ENCODE measurements around the gene PAX7. TPM values are rescaled to one million over a fixed set of nuclear protein-coding genes. Genes with fewer than 3 reads are reported as not detected.

PAX7 gene
- polyA plus RNA-seq, 1 of the 3 experiments (the other 2 are of a cell fraction) = not detected

DNA sequence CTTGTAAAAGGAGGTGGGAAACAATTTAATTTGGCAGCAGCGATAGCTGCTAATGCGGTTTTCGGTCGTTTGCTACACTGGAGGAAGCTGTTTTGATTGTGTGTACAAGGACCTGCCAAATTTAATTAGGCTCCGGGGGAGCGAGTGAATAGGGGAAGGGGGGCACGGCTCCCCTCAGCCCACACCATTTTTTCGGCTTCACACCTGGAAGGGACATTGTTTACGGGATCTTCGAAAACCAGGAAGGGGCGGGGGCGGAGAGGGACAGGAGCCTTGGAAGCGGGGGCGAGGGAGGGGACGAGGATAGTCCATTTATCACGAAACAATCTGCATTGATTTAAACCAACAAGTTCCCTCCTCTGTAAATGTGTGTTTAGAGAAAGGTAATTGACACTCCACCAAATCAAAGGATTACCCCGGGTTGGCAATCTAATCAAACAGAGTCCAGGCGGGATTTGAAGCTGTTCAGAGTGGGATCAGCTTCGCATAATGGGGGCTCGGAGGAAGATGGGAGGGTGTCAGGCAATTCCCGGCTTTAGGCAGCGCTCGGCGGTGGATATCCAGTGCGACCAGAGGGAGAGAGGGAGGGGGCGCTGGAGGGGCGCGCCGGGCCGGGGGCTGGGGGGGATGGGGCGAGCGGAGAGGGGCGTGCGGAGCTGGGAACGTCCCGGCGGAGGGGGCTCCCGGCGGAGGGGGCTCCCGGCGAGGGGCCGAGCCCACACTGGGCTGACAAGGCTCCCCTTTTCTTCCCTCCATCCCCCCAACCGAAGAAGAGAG, 9.8 kb downstream of the PAX7 start:
- Histone ChIP-seq H3K79me2 (ENCODE audit: insufficient read depth) (no peaks in the 10 kb centered on the region), H4K20me1 (ENCODE audit: insufficient read depth) (no peaks in the 10 kb centered on the region), H3K27me3 (ENCODE audit: insufficient read depth) (peaks cover 100% of the 10 kb centered on the region), H3K9me2 (no peaks in the 10 kb centered on the region), H3F3A (replicated peaks; ENCODE audit: insufficient read depth) (no peaks in the 10 kb centered on the region), H3K36me3 (replicated peaks in 1 of 2; ENCODE audit: control insufficient read depth in 1 of 2, insufficient read depth in 2 of 2, low read length in 1 of 2) (no peaks in the 10 kb centered on the region), H3K9ac (no peak overlapping the region), H3K9me3 (no peaks in the 10 kb centered on the region), H3K4me3 (ENCODE audit: low read depth in 2 of 2, low read length in 1 of 2) (no peak overlapping the region), H3K4me2 (no peak overlapping the region), H3K4me1 (ENCODE audit: control insufficient read depth in 1 of 2, insufficient read depth in 2 of 2, low read depth in 1 of 2, low read length in 1 of 2) (no peaks in the 10 kb centered on the region), H2AFZ (ENCODE audit: low read depth) (no peak overlapping the region), H3K27ac (ENCODE audit: low read depth in 2 of 2, low read length in 1 of 2) (no peak overlapping the region)
- ChIA-PET POLR2A (no interaction called here), CTCF (interaction anchor here (1.3 to 2.8 kb wide), 3 partner anchors 18 to 43 kb away, joined by 3 to 12 read pairs (median 4); no protein-coding TSS in a partner anchor)
- WGBS (ENCODE audit: low lambda C conversion rate) = 12% methylated on average over 38 of the region's 43 CpGs
- TF ChIP-seq EZH2phosphoT487 (IDR thresholded peaks at IDR 0.05; ENCODE audit: borderline replicate concordance, low read depth) (0 out of 2 replicates have a peak, but pooled peaks have one; percentile 59), GATA2 (CRISPR knock-in tag; IDR thresholded peaks at IDR 0.05) (no peak)
- peak; percentile 49 for DNase-seq

DNA sequence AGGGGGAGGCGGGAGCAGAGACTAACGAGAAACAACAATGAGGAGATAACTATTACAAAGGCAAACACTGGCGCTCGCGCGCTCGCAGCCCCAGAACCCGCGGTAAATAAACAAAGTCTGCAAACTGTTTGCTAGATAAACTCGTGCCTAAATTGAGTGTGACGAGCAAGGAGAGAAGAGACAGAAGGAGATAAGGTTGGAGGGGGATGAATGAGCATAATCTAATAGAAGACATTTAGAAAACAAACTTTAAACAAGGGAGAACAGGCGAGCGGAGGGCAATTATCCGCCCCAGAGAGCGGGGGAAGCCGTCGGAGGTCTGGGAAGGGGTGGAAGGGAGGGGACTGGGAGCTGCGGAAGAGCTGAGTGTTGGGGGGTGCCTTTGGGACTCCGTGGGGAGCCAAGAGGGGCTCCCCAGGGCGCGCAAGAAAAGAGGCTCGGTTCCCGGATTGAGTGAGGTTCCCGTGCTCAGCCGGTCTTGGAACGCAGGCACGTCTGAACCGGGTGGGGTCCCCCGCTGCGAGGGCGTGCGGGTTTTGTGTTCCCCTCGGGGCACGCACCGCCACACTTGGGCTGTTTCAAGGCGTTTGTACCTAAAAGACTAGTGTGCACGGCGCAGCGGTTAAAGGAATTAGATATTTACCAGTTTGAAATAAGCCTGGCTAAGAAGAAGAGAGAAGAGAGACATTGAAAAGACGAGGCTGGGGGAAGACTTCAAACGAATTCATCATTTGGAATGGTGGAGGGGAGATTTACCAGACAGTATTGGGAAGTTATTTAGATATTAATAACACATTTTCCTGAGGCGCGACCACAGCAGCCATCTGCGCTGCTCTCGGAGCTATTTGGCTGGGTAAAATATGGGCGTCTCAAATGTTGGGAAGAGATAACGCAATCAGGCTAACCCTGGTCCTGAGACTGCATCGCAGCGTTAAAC, 10.6 kb downstream of the PAX7 start:
- TF ChIP-seq MEF2A (IDR thresholded peaks at IDR 0.05; ENCODE audit: borderline replicate concordance, low read depth) (no peak), GABPA (IDR thresholded peaks at IDR 0.05; ENCODE audit: low read depth) (no peak), TCF12 (IDR thresholded peaks at IDR 0.05) (no peak), RFX5 (IDR thresholded peaks at IDR 0.05; ENCODE audit: low read length) (no peak), FOXM1 (IDR thresholded peaks at IDR 0.05; ENCODE audit: low read depth) (no peak), NRF1 (IDR thresholded peaks at IDR 0.05; ENCODE audit: low read depth, low read length) (no peak), CHD2 (IDR thresholded peaks at IDR 0.05; ENCODE audit: low read length, partially characterized antibody) (no peak), ELF1 (IDR thresholded peaks at IDR 0.05) (no peak), FOSL2 (IDR thresholded peaks at IDR 0.05; ENCODE audit: borderline replicate concordance, low read depth) (no peak), TEAD4 (IDR thresholded peaks at IDR 0.05; ENCODE audit: borderline replicate concordance, insufficient read depth) (no peak), YY1 (IDR thresholded peaks at IDR 0.05; ENCODE audit: low read depth) (no peak), RAD21 (IDR thresholded peaks at IDR 0.05; ENCODE audit: low read length) (no peak)
- TF ChIP-seq, protein P1, sequence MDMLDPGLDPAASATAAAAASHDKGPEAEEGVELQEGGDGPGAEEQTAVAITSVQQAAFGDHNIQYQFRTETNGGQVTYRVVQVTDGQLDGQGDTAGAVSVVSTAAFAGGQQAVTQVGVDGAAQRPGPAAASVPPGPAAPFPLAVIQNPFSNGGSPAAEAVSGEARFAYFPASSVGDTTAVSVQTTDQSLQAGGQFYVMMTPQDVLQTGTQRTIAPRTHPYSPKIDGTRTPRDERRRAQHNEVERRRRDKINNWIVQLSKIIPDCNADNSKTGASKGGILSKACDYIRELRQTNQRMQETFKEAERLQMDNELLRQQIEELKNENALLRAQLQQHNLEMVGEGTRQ (IDR thresholded peaks at IDR 0.05; ENCODE audit: borderline replicate concordance, low read depth, low read length) = no peak
- TF ChIP-seq, protein P2, sequence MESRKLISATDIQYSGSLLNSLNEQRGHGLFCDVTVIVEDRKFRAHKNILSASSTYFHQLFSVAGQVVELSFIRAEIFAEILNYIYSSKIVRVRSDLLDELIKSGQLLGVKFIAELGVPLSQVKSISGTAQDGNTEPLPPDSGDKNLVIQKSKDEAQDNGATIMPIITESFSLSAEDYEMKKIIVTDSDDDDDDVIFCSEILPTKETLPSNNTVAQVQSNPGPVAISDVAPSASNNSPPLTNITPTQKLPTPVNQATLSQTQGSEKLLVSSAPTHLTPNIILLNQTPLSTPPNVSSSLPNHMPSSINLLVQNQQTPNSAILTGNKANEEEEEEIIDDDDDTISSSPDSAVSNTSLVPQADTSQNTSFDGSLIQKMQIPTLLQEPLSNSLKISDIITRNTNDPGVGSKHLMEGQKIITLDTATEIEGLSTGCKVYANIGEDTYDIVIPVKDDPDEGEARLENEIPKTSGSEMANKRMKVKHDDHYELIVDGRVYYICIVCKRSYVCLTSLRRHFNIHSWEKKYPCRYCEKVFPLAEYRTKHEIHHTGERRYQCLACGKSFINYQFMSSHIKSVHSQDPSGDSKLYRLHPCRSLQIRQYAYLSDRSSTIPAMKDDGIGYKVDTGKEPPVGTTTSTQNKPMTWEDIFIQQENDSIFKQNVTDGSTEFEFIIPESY (IDR thresholded peaks at IDR 0.05; ENCODE audit: borderline replicate concordance, low read depth) = no peak
- TF ChIP-seq, protein P3, sequence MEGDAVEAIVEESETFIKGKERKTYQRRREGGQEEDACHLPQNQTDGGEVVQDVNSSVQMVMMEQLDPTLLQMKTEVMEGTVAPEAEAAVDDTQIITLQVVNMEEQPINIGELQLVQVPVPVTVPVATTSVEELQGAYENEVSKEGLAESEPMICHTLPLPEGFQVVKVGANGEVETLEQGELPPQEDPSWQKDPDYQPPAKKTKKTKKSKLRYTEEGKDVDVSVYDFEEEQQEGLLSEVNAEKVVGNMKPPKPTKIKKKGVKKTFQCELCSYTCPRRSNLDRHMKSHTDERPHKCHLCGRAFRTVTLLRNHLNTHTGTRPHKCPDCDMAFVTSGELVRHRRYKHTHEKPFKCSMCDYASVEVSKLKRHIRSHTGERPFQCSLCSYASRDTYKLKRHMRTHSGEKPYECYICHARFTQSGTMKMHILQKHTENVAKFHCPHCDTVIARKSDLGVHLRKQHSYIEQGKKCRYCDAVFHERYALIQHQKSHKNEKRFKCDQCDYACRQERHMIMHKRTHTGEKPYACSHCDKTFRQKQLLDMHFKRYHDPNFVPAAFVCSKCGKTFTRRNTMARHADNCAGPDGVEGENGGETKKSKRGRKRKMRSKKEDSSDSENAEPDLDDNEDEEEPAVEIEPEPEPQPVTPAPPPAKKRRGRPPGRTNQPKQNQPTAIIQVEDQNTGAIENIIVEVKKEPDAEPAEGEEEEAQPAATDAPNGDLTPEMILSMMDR (IDR thresholded peaks at IDR 0.05) = no peak
- TF ChIP-seq, protein P4, sequence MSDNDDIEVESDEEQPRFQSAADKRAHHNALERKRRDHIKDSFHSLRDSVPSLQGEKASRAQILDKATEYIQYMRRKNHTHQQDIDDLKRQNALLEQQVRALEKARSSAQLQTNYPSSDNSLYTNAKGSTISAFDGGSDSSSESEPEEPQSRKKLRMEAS (IDR thresholded peaks at IDR 0.05; ENCODE audit: low read depth) = no peak
- TF ChIP-seq, protein P5, sequence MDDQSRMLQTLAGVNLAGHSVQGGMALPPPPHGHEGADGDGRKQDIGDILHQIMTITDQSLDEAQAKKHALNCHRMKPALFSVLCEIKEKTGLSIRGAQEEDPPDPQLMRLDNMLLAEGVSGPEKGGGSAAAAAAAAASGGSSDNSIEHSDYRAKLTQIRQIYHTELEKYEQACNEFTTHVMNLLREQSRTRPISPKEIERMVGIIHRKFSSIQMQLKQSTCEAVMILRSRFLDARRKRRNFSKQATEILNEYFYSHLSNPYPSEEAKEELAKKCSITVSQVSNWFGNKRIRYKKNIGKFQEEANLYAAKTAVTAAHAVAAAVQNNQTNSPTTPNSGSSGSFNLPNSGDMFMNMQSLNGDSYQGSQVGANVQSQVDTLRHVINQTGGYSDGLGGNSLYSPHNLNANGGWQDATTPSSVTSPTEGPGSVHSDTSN (IDR thresholded peaks at IDR 0.05) = no peak
- Histone ChIP-seq H3K4me2 (no peak overlapping the region), H3K4me1 (ENCODE audit: control insufficient read depth in 1 of 2, insufficient read depth in 2 of 2, low read depth in 1 of 2, low read length in 1 of 2) (no peaks in the 10 kb centered on the region), H3K27ac (ENCODE audit: low read depth in 2 of 2, low read length in 1 of 2) (no peak overlapping the region), H4K20me1 (ENCODE audit: insufficient read depth) (no peaks in the 10 kb centered on the region), H3K27me3 (ENCODE audit: insufficient read depth) (peaks cover 100% of the 10 kb centered on the region), H3K9ac (no peak overlapping the region), H3F3A (replicated peaks; ENCODE audit: insufficient read depth) (no peaks in the 10 kb centered on the region), H3K4me3 (ENCODE audit: low read depth in 2 of 2, low read length in 1 of 2) (no peak overlapping the region), H3K9me2 (no peaks in the 10 kb centered on the region), H2AFZ (ENCODE audit: low read depth) (no peak overlapping the region), H3K36me3 (replicated peaks in 1 of 2; ENCODE audit: control insufficient read depth in 1 of 2, insufficient read depth in 2 of 2, low read length in 1 of 2) (no peaks in the 10 kb centered on the region), H3K9me3 (no peaks in the 10 kb centered on the region), H3K79me2 (ENCODE audit: insufficient read depth) (no peaks in the 10 kb centered on the region)
- DNase-seq = peak; percentile 49
- WGBS (ENCODE audit: low lambda C conversion rate) = 8% methylated on average over 48 of the region's 49 CpGs
- CTCF ChIA-PET = interaction anchor here (0.6 to 1.5 kb wide), 4 partner anchors 27 to 180 kb away, joined by 3 read pairs; no protein-coding TSS in a partner anchor
- POLR2A ChIA-PET = no interaction called here

All from SK-N-SH (cell line).